Measurements from ENCODE around the gene KIF13A.
A peak's percentile ranks its signal among the peaks of the same experiment; 100 is the strongest.
"Not testable (repeated sequence)": the region's sequence is repeated elsewhere in the genome, so short reads cannot be mapped to it uniquely, and the experiment has no call there.

KIF13A gene

DNA sequence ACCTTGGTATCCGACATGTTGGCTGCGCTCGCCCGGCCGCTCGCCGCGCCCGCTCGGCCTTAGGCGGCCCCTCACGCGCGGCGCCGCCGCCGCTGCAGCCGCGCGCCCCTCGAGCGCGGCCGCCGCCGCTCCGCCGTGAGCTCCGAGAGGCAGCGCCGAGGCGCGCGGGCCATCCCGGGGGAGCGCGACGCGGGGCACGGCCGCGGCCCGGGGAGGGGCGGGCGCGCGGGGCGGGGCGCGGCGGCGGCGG, at the start of gene KIF13A:
Gene KIF13A (minus strand): TSS at position 189 of the 250 bp plus-strand sequence. CDS start 172 bp downstream, at position 17.
- peak within 1 kb of the TSS; percentile 71 for H3K4me3 ChIP-seq (ENCODE audit: low read depth, low read length)

DNA sequence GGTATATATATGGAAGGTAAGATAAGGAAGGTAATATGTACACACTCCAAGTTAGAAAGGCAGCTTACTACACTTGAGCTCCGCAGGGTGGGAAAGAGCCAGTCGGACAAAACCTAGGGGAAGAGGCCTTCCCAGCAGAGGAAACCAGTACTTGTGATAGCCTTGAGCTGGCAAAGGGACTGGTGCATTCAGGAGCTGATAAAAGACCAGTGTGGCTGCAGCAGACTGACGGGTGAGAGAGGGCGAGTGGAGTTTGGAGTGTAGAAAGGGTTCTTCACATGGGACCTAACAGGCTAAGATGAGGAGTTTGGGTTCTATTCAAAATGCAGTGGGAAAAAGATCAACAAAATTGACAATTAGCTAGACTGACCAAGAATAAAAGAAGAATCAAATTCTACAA, 49.3 kb upstream of the KIF13A start:
- H3K4me3 ChIP-seq (ENCODE audit: low read depth, low read length): no peak overlapping the region

DNA sequence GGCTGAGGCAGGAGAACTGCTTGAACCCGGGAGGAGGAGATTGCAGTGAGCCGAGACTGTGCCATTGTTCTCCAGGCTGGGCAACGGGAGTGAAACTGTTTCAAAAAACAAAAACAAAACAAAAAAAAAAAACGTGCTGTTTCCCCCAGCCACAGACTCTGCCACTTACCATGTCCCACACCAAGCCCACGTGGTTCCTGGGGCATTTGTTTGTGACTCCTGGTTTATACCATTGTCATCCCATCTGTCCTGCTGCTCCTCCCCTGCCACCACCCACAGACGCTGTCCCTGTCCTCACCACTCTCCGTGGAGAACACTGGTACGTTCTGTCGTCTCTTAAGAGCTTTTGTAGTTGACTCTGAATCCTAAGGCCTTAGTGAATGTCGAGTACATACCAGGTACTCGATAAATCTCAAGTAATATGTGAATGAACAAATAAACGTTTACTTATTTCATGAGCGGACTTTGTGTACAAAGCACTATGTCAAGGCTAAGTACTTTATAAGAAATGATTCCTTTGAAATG, 48.0 kb upstream of the KIF13A start:
- no peak overlapping the region for H3K4me3 ChIP-seq (ENCODE audit: low read depth, low read length)

DNA sequence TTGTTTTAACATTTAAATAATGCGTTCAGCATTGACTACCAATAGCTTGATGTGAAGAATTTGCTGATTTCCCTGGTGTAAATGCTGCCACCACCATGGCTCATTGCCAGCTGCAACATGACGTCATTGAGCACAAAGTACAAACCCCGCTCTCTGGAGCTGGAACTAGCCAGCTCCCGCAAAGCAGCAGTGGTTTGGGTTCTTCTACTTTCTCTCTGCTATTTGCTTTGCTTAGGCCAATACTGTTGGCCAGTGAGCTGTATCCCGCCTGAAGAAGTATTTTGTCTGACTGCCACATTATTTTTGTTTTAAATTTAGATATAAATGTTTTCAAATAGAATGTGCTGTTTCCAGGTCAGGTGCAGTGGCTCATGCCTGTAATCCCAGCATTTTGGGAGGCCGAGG, 47.4 kb upstream of the KIF13A start:
- no peak overlapping the region for H3K4me3 ChIP-seq (ENCODE audit: low read depth, low read length)

DNA sequence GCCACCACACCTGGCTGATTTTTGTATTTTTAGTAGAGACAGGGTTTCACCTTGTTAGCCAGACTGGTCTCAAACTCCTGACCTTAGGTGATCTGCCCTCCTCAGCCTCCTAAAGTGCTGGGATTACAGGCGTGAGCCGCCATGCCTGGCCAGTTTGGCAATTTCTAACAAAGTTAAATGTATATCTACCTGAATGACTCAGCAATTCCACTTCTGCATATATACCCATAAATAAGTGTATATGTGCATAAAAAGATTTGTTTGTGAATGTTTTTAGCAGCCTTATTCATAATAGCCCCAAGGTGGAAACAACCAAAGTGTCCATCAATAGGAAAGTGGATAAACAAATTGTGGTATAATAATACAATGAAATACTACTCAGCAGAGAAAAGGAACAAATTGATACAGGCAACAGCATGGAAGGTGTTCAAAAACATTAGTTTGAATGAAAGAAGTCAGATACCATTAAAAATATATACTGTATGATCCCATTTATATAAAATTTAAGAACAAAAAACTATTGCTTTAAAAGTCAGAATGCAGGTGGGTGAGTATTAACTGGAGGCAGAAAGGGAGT, 44.3 kb upstream of the KIF13A start:
- no peak overlapping the region for H3K4me3 ChIP-seq (ENCODE audit: low read depth, low read length)

DNA sequence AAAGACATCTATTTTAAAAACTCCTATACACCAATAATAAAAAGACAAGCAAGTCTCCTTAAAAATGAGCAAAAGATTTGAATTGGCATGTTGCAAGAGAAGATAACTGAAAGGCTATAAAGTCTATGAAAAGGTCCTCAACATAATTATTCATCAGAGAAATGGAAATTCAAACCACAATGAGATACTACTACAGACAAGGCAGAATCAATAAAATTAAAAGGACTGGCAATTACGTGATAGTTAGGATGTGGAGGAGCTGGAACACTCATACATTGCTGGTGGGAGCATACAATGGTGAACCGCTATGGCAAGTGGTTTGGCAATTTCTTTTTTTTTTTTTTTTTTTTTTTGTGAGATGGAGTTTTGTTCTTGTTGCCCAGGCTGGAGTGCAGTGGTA, 43.8 kb upstream of the KIF13A start:
- H3K4me3 ChIP-seq (ENCODE audit: low read depth, low read length): no peak overlapping the region

DNA sequence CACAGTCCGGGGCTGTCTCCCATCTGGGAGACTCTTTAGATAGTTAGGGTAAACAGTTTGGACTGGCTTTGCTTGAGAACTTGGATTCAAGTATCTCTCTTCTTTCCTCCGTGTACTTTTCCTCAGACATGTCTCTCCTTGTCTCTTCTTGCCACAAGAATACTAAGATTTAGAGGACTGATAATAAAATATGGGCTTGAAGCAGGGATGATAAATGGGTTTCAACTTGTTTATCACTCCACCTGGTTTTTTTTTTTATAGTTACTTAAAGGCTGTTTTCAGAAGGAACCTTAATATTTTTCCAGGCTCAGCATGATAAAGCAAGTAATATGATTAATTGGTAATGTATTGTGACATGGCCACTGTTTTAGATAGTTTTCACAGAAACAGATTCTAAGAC, 40.9 kb upstream of the KIF13A start:
- H3K4me3 ChIP-seq (ENCODE audit: low read depth, low read length): no peak overlapping the region

DNA sequence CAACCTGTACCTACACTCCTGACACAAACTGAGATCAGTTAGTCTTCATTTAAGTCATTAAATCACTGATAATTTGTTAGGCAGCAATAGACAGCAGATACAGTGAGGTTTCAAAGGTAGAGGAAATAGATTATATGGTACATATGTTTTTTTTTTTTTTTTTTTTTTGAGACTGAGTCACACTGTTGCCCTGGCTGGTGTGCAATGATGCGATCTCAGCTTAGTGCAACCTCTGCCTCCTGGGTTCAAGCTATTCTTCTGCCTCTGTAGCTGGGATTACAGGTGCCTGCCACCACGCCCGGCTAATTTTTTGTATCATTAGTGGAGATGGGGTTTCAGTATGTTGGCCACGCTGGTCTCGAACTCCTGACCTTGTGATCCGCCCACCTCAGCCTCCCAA, 38.2 kb upstream of the KIF13A start:
- no peak overlapping the region for H3K4me3 ChIP-seq (ENCODE audit: low read depth, low read length)

DNA sequence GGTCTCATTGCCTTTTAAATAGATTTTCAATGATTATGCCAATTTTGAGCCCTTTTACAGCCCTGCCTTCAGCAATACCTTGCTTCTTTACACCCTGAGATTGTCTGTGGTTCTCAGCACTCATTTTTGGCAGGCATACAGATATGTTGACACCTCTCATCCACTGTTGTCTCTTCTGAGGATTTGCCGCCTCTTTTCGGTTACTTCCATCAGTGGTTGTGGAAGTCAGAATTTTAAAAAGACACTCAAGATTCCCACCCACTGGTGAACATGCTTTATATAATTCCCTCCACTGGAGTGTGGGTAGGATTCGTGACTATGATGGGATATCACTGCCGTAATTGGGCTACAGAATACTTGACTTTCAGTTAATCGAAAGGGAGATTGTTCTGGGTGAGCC, 37.4 kb upstream of the KIF13A start:
- no peak overlapping the region for H3K4me3 ChIP-seq (ENCODE audit: low read depth, low read length)

DNA sequence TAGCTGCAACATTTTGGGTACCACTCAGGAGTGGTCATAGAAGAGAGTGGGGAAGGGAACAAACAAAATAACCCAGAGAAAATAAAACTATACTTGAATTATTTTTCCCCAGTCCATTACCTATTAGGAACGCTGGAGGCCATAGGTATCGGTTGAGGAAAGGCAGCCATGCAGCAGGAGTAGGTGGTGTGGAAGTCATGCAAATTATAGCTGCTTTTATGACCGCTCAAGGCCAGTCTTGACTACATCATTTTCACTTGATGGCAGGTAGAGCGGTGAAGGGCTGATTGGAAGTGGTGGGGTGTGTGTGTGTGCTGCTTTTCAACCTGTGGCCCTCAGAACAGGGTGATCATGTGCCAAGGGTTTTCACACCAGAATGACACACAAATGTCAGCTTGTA, 36.5 kb upstream of the KIF13A start:
- no peak overlapping the region for H3K4me3 ChIP-seq (ENCODE audit: low read depth, low read length)

DNA sequence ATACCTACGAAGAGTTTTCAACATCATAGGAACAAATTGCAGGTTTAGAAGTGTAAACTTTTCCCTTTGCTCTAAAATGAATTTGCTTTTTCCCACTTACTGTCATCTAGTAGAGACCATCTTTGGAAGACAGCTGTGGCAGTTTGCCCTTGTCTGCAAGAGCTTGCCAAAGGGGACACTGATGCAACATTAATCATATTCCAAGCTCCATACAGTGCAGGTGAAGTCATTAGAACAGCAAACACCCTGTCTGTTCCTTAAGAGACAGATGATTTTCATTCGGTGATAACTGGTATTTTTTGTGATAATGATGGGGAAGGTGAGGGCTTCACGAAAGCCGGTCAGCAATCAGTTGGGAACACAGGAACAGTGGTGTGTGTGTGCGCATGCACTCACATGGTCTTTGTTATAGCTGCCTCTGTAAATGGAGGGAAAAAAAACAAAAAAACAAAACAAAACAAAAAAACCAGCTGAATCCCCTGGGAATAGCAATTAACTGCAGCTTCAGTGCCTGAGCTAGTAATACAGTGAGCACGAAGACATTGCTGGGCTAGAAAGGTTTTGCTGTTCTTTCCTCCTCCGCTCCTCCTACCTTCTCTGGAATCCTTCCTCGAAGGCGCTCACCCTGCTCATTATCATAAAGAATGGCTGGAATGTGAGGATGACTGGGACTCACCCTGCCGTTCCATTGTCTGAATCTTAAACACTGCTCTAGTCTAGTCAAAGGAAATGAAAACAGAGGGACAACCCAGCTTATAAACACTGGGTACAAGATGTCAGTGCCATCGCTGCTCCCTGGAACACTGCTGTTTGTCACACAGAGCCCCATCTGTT, 35.2 kb upstream of the KIF13A start:
- H3K4me3 ChIP-seq (ENCODE audit: low read depth, low read length): no peak overlapping the region

DNA sequence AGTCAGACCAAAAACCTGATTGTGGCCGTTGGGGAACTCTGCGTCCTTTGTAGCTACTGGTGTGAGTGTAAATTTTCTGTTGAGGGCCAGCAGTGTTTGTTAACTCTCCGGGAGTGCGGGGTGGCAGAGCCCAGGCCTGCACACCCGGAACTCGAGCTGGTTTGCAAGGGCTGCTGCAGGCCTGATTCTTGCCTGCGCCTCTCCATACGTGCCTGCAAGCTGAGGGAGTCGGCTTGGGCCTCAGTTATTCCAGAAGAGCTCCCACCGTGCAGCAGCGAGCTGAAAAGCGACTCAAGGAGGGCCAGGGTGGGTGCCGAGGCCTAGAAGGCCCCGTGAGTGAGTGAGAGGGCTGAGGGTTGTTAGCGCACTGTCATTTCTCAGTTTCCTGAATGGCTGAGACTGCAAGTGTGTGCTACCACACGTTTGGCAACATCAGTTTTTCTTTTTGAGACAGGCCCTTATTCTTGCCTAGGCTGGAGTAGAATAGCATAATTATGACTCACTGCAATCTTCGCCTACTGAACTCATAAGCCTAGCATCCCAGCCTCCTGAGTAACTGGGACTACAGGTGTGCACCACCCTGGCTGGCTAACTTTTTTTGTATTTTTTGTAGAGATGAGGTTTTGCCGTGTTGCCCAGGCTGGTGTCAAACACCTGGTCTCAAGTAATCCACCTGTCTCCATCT, 33.9 kb upstream of the KIF13A start:
- no peak overlapping the region for H3K4me3 ChIP-seq (ENCODE audit: low read depth, low read length)

DNA sequence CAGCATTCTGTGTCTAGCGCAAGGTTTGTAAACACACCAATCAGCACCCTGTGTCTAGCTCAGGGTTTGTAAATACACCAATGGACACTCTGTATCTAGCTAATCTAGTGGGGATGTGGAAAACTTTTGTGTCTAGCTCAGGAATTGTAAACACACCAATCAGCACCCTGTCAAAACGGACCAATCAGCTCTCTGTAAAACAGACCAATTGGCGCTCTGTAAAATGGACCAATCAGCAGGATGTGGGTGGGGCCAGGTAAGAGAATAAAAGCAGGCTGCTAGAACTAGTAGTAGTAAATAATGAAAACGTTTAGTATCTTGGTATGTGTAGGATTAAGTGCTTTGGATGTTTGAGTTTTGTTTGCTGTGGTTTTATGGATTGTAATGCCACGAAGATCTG, 33.1 kb upstream of the KIF13A start:
- H3K4me3 ChIP-seq (ENCODE audit: low read depth, low read length): not testable (repeated sequence)

DNA sequence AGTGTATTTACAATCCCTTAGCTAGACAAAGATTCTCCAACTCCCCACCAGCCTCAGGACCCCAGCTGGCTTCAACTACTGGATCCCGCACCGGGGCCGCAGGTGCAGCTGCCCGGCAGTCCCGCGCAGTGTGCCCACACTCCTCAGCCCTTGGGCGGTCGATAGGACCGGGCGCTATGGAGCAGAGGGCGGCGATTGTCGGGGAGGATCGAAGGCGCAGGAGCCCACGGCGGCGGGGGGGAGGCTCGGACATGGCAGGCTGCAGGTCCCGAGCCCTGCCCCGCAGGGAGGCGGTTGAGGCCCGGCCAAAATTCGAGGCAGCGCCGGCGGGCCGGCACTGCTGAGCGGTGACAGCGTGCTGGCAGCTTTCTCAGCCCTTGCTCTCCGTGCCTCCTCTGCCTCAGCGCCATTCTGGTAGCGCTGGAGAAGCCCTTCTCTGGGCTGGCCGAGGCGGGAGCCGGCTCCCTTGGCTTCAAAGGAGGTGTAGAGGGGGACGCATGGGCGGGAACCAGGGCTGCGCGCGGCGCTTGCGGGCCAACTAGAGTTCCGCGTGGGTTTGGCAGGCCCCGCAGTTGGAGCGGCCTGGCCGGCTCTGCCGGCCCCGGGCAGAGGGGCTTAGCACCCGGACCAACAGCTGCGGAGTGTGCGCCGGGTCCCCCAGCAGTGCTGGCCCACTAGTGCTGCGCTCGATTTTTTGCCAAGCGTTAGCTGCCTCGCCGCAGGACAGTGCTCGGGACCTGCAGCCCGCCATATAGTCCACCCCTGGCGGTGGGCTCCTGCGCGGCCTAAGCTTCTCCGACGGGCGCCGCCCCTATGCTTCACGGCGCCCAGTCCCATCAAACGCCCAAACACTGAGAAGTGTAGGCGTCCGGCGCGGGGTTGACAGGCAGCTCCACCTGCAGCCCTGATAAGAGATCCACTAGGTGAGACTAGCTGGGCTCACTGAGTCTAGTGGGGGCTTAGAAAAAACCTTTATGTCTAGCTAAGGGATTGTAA, 32.4 kb upstream of the KIF13A start:
- no peak overlapping the region for H3K4me3 ChIP-seq (ENCODE audit: low read depth, low read length)

DNA sequence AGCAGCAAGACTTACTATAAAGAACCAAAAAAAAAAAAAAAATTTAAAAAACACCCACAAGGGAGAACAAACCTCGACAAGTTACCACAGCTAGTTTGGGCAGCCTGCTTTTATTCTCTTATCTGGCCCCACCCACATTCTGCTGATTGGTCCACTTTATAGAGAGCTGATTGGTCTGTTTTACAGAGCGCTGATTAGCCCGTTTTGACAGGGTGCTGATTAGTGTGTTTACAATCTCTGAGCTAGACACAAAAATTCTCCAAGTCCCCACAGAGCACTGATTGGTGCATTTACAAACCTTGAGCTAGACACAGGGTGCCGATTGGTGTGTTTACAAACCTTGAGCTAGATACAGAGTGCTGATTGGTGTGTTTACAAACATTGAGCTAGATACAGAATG, 31.7 kb upstream of the KIF13A start:
- not testable (repeated sequence) for H3K4me3 ChIP-seq (ENCODE audit: low read depth, low read length)

DNA sequence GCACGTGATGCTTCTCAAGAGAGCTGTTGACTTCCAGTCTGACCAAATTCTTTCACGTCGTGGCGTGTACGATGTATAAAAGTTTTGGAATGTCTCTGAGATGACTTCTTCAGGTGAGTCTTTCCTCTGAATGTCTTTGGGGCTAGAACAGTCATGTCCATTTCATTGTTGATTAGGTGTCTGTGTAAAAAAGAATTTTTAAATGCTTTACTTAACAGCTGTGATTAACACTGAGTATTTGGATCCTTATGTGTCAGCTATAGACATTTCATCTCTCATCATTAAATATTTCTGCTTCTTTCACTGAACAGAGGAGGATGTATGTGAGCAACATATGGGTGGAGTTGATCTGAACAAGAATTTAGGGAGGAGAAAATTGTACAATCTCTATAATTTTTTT, 29.3 kb upstream of the KIF13A start:
- H3K4me3 ChIP-seq (ENCODE audit: low read depth, low read length): no peak overlapping the region

DNA sequence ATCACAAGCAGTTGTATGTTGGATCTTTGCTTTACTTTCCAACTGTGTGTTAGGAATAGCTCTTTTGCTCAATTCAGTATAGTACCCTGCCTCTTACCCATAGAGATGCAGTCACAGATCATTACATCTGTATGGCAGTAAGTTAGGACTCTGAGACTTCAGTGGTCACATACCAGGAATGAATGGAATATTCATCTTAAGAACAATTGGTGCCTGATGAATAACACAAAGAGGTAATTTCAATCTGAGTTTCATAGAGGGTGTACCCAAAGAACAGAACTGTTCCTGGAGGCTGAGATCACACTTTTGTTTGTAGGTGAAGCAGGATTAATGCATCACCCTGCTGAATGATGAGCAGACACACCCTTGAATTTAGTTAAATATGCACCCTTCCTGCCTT, 28.7 kb upstream of the KIF13A start:
- H3K4me3 ChIP-seq (ENCODE audit: low read depth, low read length): no peak overlapping the region

DNA sequence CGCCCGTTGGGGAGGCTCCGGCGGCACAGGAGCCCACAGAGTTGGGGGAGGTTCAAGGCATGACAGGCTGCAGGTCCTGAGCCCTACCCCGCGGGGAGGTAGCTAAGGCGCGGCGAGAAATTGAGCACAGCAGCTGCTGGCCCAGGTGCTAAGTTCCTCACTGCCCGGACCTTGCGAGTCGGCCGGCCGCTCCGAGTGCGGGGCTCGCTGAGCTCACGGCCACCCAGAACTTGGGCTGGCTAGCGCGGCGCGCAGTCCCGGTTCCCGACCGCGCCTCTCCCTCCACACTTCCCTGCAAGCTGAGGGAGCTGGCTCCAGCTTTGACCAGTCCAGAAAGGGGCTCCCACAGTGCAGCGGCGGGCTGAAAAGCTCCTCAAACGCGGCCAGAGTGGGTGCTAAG, 23.9 kb upstream of the KIF13A start:
- H3K4me3 ChIP-seq (ENCODE audit: low read depth, low read length): no peak overlapping the region

DNA sequence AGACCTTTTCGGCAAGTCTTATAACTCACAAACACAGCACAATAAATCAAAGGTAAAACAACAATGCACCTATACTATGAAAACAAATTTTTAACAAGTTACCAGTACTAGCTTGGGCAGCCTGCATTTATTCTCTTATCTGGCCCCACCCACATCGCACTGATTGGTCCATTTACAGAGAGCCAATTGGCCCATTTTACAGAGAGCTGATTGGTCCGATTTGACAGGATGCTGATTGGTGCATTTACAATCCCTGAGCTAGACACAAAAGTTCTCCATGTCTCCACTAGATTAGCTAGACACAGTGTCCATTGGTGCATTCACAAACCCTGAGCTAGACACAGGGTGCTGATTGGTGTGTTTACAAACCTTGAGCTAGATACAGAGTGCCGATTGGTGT, 23.1 kb upstream of the KIF13A start:
- H3K4me3 ChIP-seq (ENCODE audit: low read depth, low read length): not testable (repeated sequence)

DNA sequence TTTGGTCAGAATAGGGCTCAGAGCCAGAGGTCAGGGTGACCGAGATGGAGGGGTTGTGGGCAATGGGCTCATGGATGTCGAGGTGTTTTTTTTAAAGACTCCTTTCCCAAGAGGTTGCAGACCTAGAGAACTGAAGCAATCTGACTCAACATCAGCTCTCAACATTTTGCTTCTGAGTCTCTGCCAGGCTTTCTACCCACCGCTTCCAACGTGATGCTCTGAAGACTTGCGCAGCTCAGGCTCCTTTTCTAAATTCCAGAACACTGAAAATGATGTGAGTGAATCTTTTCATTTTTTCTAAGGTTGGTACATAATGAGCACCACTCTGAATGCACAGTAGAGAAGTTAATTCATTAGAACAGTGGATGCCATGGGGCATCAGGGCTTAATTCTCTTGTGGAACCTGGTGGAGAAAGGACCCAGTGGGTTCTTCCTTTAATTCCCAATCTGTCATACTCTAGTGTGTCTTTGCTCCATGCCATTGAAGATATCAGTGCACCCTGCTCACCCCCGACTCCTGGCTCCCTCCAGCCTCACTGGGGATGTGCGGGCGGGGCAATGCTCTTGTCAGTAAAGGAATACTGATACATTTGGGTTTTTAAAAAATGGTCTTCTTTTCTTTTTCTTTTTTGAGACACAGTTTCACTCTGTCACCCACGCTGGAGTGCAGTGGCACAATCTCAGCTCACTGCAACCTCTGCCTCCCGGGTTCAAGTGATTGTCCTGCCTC, 17.0 kb upstream of the KIF13A start:
- no peak overlapping the region for H3K4me3 ChIP-seq (ENCODE audit: low read depth, low read length)
